Measurements from ENCODE around the gene SYNPO2.

Gene SYNPO2

DNA sequence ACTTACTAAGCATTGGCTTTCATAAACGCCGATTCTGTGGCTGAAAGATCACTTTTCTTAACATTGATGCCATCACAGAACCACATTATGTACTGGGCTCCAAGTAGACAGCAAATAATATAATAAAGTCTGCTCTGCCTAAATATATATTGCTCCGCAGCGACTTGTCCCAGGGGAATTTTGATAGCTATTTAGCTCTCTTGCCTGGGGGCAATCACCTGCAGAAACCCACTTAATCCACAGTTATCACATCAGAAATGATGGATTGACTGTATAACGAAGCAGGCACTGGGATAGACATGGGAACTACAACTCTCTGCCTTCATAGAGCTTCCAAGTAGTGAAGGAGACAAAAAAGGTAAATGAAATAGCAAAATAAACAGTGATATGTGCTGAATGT lies 199.0 kb downstream of the SYNPO2 start:
- H4K8ac ChIP-seq (ENCODE audit: low read depth, low read length) = no peak overlapping the region
- no peak for DNase-seq
- no peak overlapping the region for H3K4me3 ChIP-seq (ENCODE audit: low read length)
- no peak overlapping the region for H3K56ac ChIP-seq (ENCODE audit: low read length)
- H3K27me3 ChIP-seq (ENCODE audit: insufficient read depth, low read length, poor library complexity) = no peaks in the 10 kb centered on the region
- H2AK5ac ChIP-seq (ENCODE audit: low read length) = no peak overlapping the region
- no peak overlapping the region for H3K23ac ChIP-seq (ENCODE audit: low read length)
- H3K4me2 ChIP-seq (ENCODE audit: low read length) = no peak overlapping the region
- H3K79me2 ChIP-seq (ENCODE audit: control insufficient read depth, insufficient read depth, low read length) = no peaks in the 10 kb centered on the region
- H2BK15ac ChIP-seq (replicated peaks; ENCODE audit: low read depth) = no peak overlapping the region
- no CpG with 5 or more reads among the region's 5 CpGs for WGBS (ENCODE audit: extremely low coverage, insufficient coverage, low lambda C conversion rate)
- H3K4ac ChIP-seq (ENCODE audit: low read depth, low read length) = no peak overlapping the region
- no peak overlapping the region for H4K5ac ChIP-seq (ENCODE audit: low read length)
- H2BK120ac ChIP-seq (ENCODE audit: low read depth, low read length) = no peak overlapping the region
- H3K9ac ChIP-seq (ENCODE audit: low read length) = no peak overlapping the region
- H3K4me1 ChIP-seq (ENCODE audit: control insufficient read depth, low read depth, low read length) = no peaks in the 10 kb centered on the region
- H3K79me1 ChIP-seq (ENCODE audit: low read length) = no peaks in the 10 kb centered on the region
- H2BK5ac ChIP-seq (ENCODE audit: low read length) = no peak overlapping the region
- H3K18ac ChIP-seq (ENCODE audit: low read length) = no peak overlapping the region
- no peaks in the 10 kb centered on the region for H3K36me3 ChIP-seq (ENCODE audit: control insufficient read depth, insufficient read depth, low read length)
- H3K27ac ChIP-seq (ENCODE audit: low read depth, low read length) = no peak overlapping the region

- H3K4me2 ChIP-seq (ENCODE audit: low read length) = no peak overlapping the region
- no peak overlapping the region for H2BK15ac ChIP-seq (replicated peaks; ENCODE audit: low read depth)
- H3K56ac ChIP-seq (ENCODE audit: low read length) = no peak overlapping the region
- WGBS (ENCODE audit: extremely low coverage, insufficient coverage, low lambda C conversion rate) = no CpG with 5 or more reads among the region's 5 CpGs
- no peak overlapping the region for H4K8ac ChIP-seq (ENCODE audit: low read depth, low read length)
- H3K4me3 ChIP-seq (ENCODE audit: low read length) = no peak overlapping the region
- H3K36me3 ChIP-seq (ENCODE audit: control insufficient read depth, insufficient read depth, low read length) = no peaks in the 10 kb centered on the region
- H2AK5ac ChIP-seq (ENCODE audit: low read length) = no peak overlapping the region
- H3K18ac ChIP-seq (ENCODE audit: low read length) = no peak overlapping the region
- no peaks in the 10 kb centered on the region for H3K27me3 ChIP-seq (ENCODE audit: insufficient read depth, low read length, poor library complexity)
- no peaks in the 10 kb centered on the region for H3K79me2 ChIP-seq (ENCODE audit: control insufficient read depth, insufficient read depth, low read length)
- no peak overlapping the region for H3K23ac ChIP-seq (ENCODE audit: low read length)
- no peak overlapping the region for H3K4ac ChIP-seq (ENCODE audit: low read depth, low read length)
- no peaks in the 10 kb centered on the region for H3K79me1 ChIP-seq (ENCODE audit: low read length)
- no peaks in the 10 kb centered on the region for H3K4me1 ChIP-seq (ENCODE audit: control insufficient read depth, low read depth, low read length)
- H3K9ac ChIP-seq (ENCODE audit: low read length) = no peak overlapping the region
- no peak for DNase-seq
- H2BK5ac ChIP-seq (ENCODE audit: low read length) = no peak overlapping the region
- H4K5ac ChIP-seq (ENCODE audit: low read length) = no peak overlapping the region
- H2BK120ac ChIP-seq (ENCODE audit: low read depth, low read length) = no peak overlapping the region
- no peak overlapping the region for H3K27ac ChIP-seq (ENCODE audit: low read depth, low read length)
These were observed 204.6 kb downstream of the SYNPO2 start for GRCh38 chr4:119093042-119093827.

DNA sequence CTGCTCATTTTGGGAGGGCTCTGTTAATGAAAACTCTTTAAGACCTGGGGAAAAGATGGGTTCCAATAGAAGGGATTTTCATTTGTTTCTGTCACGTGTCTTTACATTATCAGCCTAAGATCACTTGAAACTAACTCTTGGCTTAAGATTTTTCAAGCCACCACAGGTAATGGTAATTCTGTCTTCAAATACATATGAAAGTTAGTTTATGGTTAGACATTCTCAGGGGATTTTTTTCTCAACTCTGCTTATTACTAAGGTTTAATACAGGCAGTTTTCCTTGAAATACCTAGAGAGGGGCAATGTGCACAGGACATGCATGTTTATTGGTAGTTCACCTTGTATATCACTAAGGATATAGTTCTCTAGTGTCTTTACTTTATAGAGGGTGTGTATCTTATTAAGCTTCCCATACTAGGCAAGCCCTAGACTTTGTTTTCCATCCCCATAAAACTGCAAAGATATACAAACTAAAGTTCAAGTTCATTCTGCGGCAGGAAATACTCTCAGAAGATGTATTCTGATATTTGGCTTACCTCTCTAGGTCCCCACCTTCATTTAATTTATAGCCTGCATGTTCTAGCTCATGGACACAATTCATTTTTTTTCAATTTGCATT lies 208.7 kb downstream of the SYNPO2 start:
- no peak overlapping the region for H3K4me2 ChIP-seq (ENCODE audit: low read length)
- peak overlapping the region; percentile 35 for H3K23ac ChIP-seq (ENCODE audit: low read length)
- no peaks in the 10 kb centered on the region for H3K36me3 ChIP-seq (ENCODE audit: control insufficient read depth, insufficient read depth, low read length)
- H2BK15ac ChIP-seq (replicated peaks; ENCODE audit: low read depth) = no peak overlapping the region
- WGBS (ENCODE audit: extremely low coverage, insufficient coverage, low lambda C conversion rate) = no CpG with 5 or more reads among the region's 2 CpGs
- no peaks in the 10 kb centered on the region for H3K27me3 ChIP-seq (ENCODE audit: insufficient read depth, low read length, poor library complexity)
- DNase-seq = no peak
- H3K18ac ChIP-seq (ENCODE audit: low read length) = no peak overlapping the region
- no peak overlapping the region for H3K56ac ChIP-seq (ENCODE audit: low read length)
- no peaks in the 10 kb centered on the region for H3K4me1 ChIP-seq (ENCODE audit: control insufficient read depth, low read depth, low read length)
- H3K27ac ChIP-seq (ENCODE audit: low read depth, low read length) = no peak overlapping the region
- H3K79me1 ChIP-seq (ENCODE audit: low read length) = no peaks in the 10 kb centered on the region
- no peak overlapping the region for H3K4ac ChIP-seq (ENCODE audit: low read depth, low read length)
- H3K79me2 ChIP-seq (ENCODE audit: control insufficient read depth, insufficient read depth, low read length) = no peaks in the 10 kb centered on the region
- H3K9ac ChIP-seq (ENCODE audit: low read length) = no peak overlapping the region
- H2AK5ac ChIP-seq (ENCODE audit: low read length) = no peak overlapping the region
- no peak overlapping the region for H4K8ac ChIP-seq (ENCODE audit: low read depth, low read length)
- H2BK5ac ChIP-seq (ENCODE audit: low read length) = no peak overlapping the region
- no peak overlapping the region for H2BK120ac ChIP-seq (ENCODE audit: low read depth, low read length)
- H3K4me3 ChIP-seq (ENCODE audit: low read length) = no peak overlapping the region
- no peak overlapping the region for H4K5ac ChIP-seq (ENCODE audit: low read length)

DNA sequence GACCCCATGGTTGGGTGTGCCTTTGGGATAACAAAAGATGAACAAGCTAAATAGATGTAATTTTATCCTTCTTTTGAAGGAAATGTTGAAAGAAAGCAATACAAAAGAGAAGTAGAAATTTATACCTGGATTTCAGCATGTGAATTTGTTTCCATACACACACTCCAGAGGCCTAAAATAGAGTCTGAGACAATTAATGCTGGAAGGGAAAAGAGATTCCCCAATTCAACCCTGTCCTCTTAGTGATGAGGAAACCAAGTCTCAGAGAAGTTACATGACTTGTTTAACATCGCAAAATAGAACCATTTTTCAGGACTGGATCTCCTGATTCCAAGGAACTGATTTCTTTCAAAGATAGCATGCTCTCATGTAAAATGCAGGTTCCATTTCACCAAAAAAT lies 209.7 kb downstream of the SYNPO2 start:
- no peak overlapping the region for H3K9ac ChIP-seq (ENCODE audit: low read length)
- no peak overlapping the region for H4K8ac ChIP-seq (ENCODE audit: low read depth, low read length)
- H3K56ac ChIP-seq (ENCODE audit: low read length) = no peak overlapping the region
- no peaks in the 10 kb centered on the region for H3K27me3 ChIP-seq (ENCODE audit: insufficient read depth, low read length, poor library complexity)
- no peak overlapping the region for H2BK5ac ChIP-seq (ENCODE audit: low read length)
- no peaks in the 10 kb centered on the region for H3K79me2 ChIP-seq (ENCODE audit: control insufficient read depth, insufficient read depth, low read length)
- H3K27ac ChIP-seq (ENCODE audit: low read depth, low read length) = no peak overlapping the region
- WGBS (ENCODE audit: extremely low coverage, insufficient coverage, low lambda C conversion rate) = no CpG with 5 or more reads among the region's 1 CpG
- H3K4me3 ChIP-seq (ENCODE audit: low read length) = no peak overlapping the region
- H3K4me2 ChIP-seq (ENCODE audit: low read length) = no peak overlapping the region
- H4K5ac ChIP-seq (ENCODE audit: low read length) = no peak overlapping the region
- H2BK15ac ChIP-seq (replicated peaks; ENCODE audit: low read depth) = no peak overlapping the region
- H3K4ac ChIP-seq (ENCODE audit: low read depth, low read length) = no peak overlapping the region
- no peak overlapping the region for H2BK120ac ChIP-seq (ENCODE audit: low read depth, low read length)
- H3K79me1 ChIP-seq (ENCODE audit: low read length) = no peaks in the 10 kb centered on the region
- DNase-seq = no peak
- H3K18ac ChIP-seq (ENCODE audit: low read length) = no peak overlapping the region
- no peak overlapping the region for H2AK5ac ChIP-seq (ENCODE audit: low read length)
- no peaks in the 10 kb centered on the region for H3K4me1 ChIP-seq (ENCODE audit: control insufficient read depth, low read depth, low read length)
- no peaks in the 10 kb centered on the region for H3K36me3 ChIP-seq (ENCODE audit: control insufficient read depth, insufficient read depth, low read length)
- no peak overlapping the region for H3K23ac ChIP-seq (ENCODE audit: low read length)

DNA sequence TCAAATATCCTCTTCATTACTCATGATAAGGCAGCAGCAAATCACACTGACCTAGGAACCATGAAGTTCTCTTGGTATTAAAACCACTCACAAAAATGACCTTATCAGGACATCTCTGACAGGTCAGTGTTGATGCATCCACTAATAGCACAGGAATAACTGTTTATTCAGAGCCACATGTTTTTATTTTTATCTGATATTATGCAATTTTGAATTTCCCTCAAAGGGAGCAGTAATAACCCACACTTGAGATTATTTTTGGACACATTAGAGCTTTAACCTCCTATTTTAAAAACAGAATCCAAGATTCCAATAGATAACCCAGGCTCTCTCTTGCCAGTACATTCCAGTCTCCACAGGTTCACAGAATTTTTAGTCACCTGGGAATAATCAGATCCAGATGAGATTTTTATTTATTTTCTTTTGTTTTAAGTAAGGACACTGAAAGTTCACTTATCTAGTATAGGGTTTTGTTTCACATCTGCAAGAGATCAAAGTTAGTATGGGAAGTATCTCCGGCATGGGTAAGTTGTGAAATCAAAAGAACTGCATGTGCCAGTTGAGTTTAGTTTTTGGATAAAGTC lies 210.7 kb downstream of the SYNPO2 start:
- Histone ChIP-seq H3K4me3 (ENCODE audit: low read length) (no peak overlapping the region), H3K18ac (ENCODE audit: low read length) (no peak overlapping the region)

More for the DNA sequence above, 210.7 kb downstream of the SYNPO2 start:
- H3K9ac ChIP-seq (ENCODE audit: low read length) = no peak overlapping the region
- DNase-seq = no peak
- no peak overlapping the region for H3K23ac ChIP-seq (ENCODE audit: low read length)
- no peak overlapping the region for H2BK5ac ChIP-seq (ENCODE audit: low read length)
- H3K4ac ChIP-seq (ENCODE audit: low read depth, low read length) = no peak overlapping the region
- H2BK120ac ChIP-seq (ENCODE audit: low read depth, low read length) = no peak overlapping the region
- WGBS (ENCODE audit: extremely low coverage, insufficient coverage, low lambda C conversion rate) = no CpG with 5 or more reads among the region's 1 CpG
- no peak overlapping the region for H3K27ac ChIP-seq (ENCODE audit: low read depth, low read length)
- no peaks in the 10 kb centered on the region for H3K79me2 ChIP-seq (ENCODE audit: control insufficient read depth, insufficient read depth, low read length)
- H3K4me2 ChIP-seq (ENCODE audit: low read length) = no peak overlapping the region
- H3K56ac ChIP-seq (ENCODE audit: low read length) = no peak overlapping the region
- H2AK5ac ChIP-seq (ENCODE audit: low read length) = no peak overlapping the region
- no peak overlapping the region for H2BK15ac ChIP-seq (replicated peaks; ENCODE audit: low read depth)
- H3K27me3 ChIP-seq (ENCODE audit: insufficient read depth, low read length, poor library complexity) = no peaks in the 10 kb centered on the region
- no peak overlapping the region for H4K8ac ChIP-seq (ENCODE audit: low read depth, low read length)
- H4K5ac ChIP-seq (ENCODE audit: low read length) = no peak overlapping the region
- H3K36me3 ChIP-seq (ENCODE audit: control insufficient read depth, insufficient read depth, low read length) = no peaks in the 10 kb centered on the region
- no peaks in the 10 kb centered on the region for H3K79me1 ChIP-seq (ENCODE audit: low read length)
- H3K4me1 ChIP-seq (ENCODE audit: control insufficient read depth, low read depth, low read length) = no peaks in the 10 kb centered on the region
